GM21423 (cell line): ENCODE results near the gene ANKS3.
"Not testable (repeated sequence)": the region's sequence is repeated elsewhere in the genome, so short reads cannot be mapped to it uniquely, and the experiment has no call there.

Source experiments
- ATAC-seq: cut with Tn5 transposase; IDR thresholded peaks from one replicate; pipeline ENCODE4 v1.9.1; 2021; ENCODE audit warnings: mild to moderate bottlenecking, moderate library complexity; ENCODE audit not compliant: unreplicated experiment

Gene ANKS3

GRCh38 chr16:4755687-4756086, 21.6 kb upstream of the ANKS3 start:
- no peak for ATAC-seq

- no peak for ATAC-seq
These were observed 20.8 kb upstream of the ANKS3 start for GRCh38 chr16:4754865-4755264.

- no peak for ATAC-seq
These were observed 19.2 kb upstream of the ANKS3 start for GRCh38 chr16:4753227-4753626.

- ATAC-seq, result no peak
These were observed 18.5 kb upstream of the ANKS3 start for GRCh38 chr16:4752351-4753100.

GRCh38 chr16:4750896-4751295, 16.8 kb upstream of the ANKS3 start:
- no peak for ATAC-seq

GRCh38 chr16:4749700-4750257, 15.7 kb upstream of the ANKS3 start:
- no peak for ATAC-seq

GRCh38 chr16:4748682-4749411, 14.8 kb upstream of the ANKS3 start:
- no peak for ATAC-seq

GRCh38 chr16:4747906-4748681, 14.0 kb upstream of the ANKS3 start:
- ATAC-seq, result no peak

- ATAC-seq, result no peak
These were observed 13.0 kb upstream of the ANKS3 start for GRCh38 chr16:4746991-4747574.

GRCh38 chr16:4746215-4746614, 12.1 kb upstream of the ANKS3 start:
- no peak for ATAC-seq

- ATAC-seq, result no peak
These were observed 11.2 kb upstream of the ANKS3 start for GRCh38 chr16:4745274-4745569.

GRCh38 chr16:4744555-4745273, 10.6 kb upstream of the ANKS3 start:
- ATAC-seq, result no peak

GRCh38 chr16:4743226-4743878, 9.3 kb upstream of the ANKS3 start:
- no peak for ATAC-seq

- ATAC-seq, result not testable (repeated sequence)
These were observed 4.3 kb upstream of the ANKS3 start for GRCh38 chr16:4738370-4738769.

- ATAC-seq, result no peak
These were observed 3.5 kb upstream of the ANKS3 start for GRCh38 chr16:4737545-4737944.

- no peak for ATAC-seq
These were observed 2.5 kb upstream of the ANKS3 start for GRCh38 chr16:4736546-4736945.

- peak; percentile 70 for ATAC-seq
These were observed 862 bp upstream of the ANKS3 start for GRCh38 chr16:4734730-4735535.

GRCh38 chr16:4733747-4734062, 366 bp downstream of the ANKS3 start:
- peak; percentile 5 for ATAC-seq

GRCh38 chr16:4733211-4733742, 794 bp downstream of the ANKS3 start:
- ATAC-seq, result no peak
